Hematopoietic multipotent progenitor cell treated with erythropoietin and hydrocortisone succinate and interleukin-3 and kit ligand, for 17 days (in vitro differentiated cells): ENCODE measurements around the gene CNGA2.

Source experiments
- DNase-seq: peaks from one replicate; pipeline ENCODE4 v3.0.0-alpha.2; 2015; ENCODE audit warnings: low spot score

CNGA2 gene

GRCh38 chrX:151711787-151712186 is 22.8 kb upstream of the CNGA2 start:
- no peak for DNase-seq

GRCh38 chrX:151712253-151712652 is 22.3 kb upstream of the CNGA2 start:
- DNase-seq: no peak

GRCh38 chrX:151713849-151714248 is 20.7 kb upstream of the CNGA2 start:
- no peak for DNase-seq

- no peak for DNase-seq
These were observed 20.2 kb upstream of the CNGA2 start for GRCh38 chrX:151714362-151714761.

GRCh38 chrX:151715752-151716151 is 18.8 kb upstream of the CNGA2 start, which contains the start of gene FATE1:
FATE1 (plus strand) TSS chrX:151716035; CDS start chrX:151716120, 85 bp downstream.
- no peak for DNase-seq

GRCh38 chrX:151722241-151722846 is 12.2 kb upstream of the CNGA2 start:
- no peak for DNase-seq

GRCh38 chrX:151723156-151723760 is 11.3 kb upstream of the CNGA2 start:
- DNase-seq: no peak

- no peak for DNase-seq
These were observed 9.8 kb upstream of the CNGA2 start for GRCh38 chrX:151724563-151725337.

- DNase-seq: no peak
These were observed 9.3 kb upstream of the CNGA2 start for GRCh38 chrX:151725338-151725614.

- DNase-seq: no peak
These were observed 7.8 kb upstream of the CNGA2 start for GRCh38 chrX:151726751-151727150.

GRCh38 chrX:151727346-151727745 is 7.2 kb upstream of the CNGA2 start:
- DNase-seq: no peak

GRCh38 chrX:151729056-151729725 is 5.4 kb upstream of the CNGA2 start:
- DNase-seq: no peak

- DNase-seq: no peak
These were observed 673 bp downstream of the CNGA2 start for GRCh38 chrX:151735219-151735618.

GRCh38 chrX:151736685-151737084 is 2.1 kb downstream of the CNGA2 start:
- DNase-seq: no peak

GRCh38 chrX:151737494-151737893 is 2.9 kb downstream of the CNGA2 start:
- DNase-seq: no peak

- DNase-seq: no peak
These were observed 4.2 kb downstream of the CNGA2 start for GRCh38 chrX:151738751-151739150.

GRCh38 chrX:151741606-151742005 is 7.1 kb downstream of the CNGA2 start:
- no peak for DNase-seq

GRCh38 chrX:151742311-151742710 is 7.8 kb downstream of the CNGA2 start:
- no peak for DNase-seq

GRCh38 chrX:151743651-151744470 is 9.3 kb downstream of the CNGA2 start:
- no peak for DNase-seq

- DNase-seq: no peak
These were observed 11.1 kb downstream of the CNGA2 start for GRCh38 chrX:151745651-151746050.

- DNase-seq: no peak
These were observed 12.0 kb downstream of the CNGA2 start for GRCh38 chrX:151746502-151746901.

- no peak for DNase-seq
These were observed 16.0 kb downstream of the CNGA2 start for GRCh38 chrX:151750511-151750910.
